Putamen (tissue), 1 donor: ENCODE data around the gene PHF5A.
A peak's percentile ranks its signal among the peaks of the same experiment; 100 is the strongest.

Experiments
- DNase-seq: peaks from one replicate; pipeline ENCODE4 v3.0.0-alpha.2; 2016; ENCODE audit warnings: low spot score

Gene PHF5A

DNA sequence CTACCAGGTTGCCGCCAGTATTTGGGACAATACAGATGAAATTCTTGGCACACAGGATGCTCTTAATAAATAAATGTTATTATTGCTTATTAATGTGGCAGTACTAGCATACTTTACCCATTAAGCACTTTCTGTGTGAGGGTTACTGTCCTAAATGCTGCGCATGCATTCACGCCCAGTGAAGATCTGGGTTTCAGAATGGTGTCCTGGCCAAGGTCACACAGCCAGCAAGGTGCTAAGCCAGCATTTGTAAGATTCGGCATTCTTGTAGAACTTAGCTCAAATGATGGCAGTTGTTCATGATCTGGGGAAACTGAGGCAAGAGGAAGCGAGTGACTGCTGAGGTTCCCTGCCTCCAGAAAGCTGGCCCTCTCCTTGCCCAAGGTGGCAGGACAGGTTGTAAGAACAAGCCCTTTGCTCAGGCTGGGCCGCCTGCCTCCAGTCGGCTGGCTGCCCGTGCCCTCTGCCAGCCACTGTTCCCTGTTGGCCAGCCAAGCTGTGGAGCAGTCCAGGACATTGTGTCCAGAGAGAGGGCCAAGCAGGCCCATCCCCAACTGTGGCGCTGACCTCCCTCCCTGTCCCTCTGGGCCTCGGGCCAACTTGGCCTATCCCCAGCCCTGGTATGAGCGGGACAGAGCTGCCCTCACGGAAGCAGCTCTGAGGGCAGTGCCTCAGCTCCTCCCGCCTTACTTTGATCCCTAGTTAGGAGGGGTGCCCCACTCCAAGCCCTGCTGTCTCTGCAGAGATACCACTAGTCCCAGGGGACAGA lies 50.7 kb downstream of the PHF5A start:
- peak; percentile 98 for DNase-seq

DNA sequence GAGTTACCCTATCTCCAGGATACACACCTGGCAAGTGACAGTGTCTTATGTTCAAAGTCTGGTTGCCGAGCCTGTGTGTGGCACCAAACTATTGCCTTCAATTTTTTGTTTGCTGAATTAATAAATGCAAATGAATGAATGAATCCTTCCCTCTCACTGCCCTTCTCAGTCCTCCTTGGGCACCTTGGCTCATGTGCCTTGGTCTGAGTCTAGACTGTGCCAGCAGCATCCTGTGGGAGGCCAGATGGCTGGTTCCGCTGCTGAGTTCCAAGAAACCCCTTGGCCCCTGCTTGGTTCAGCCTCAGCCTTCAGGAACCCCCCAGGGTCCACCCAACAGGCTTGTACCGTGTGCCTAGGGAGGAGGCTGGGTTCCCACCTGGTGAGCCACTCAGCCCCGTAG lies 52.9 kb downstream of the PHF5A start:
- no peak for DNase-seq

DNA sequence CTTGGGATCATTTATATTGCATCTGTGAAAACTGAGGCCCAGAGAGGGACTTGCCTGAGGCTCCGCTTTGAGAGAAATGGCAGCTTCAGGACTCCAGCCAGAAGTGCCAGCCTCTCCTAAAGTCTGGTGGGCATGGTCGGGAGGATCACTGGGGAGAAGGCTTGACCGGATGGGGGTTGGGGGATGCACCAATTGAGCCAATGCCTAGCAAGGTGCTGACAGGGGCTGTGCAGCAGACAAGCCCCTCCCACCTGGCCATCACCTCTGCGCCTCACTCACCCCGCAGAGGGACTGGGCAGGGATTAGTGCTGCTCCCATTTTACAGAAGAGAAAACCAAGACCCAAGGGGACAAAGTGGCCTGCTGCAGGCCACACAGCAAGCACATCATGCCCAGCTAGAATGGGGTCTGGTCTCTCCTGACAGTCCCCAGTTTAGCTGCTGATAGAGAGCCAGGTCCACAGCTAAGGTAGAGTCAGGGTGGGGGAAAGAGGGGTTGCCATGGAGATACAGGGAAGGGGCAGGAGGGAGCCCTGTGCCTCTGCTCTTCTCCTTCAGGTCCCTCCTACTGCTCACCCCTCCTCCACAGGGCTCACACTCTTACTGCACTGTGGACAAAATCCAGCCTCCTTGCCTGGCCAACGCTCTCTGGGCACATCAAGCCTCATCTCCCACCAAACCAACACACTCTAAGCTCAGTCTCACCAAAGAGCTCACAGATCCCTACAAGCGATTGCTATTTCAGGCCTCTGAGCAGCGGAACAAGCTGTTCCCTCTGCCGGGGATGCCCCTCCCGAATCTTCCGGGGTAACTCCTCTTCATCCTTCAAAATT lies 57.3 kb downstream of the PHF5A start:
- peak; percentile 72 for DNase-seq

DNA sequence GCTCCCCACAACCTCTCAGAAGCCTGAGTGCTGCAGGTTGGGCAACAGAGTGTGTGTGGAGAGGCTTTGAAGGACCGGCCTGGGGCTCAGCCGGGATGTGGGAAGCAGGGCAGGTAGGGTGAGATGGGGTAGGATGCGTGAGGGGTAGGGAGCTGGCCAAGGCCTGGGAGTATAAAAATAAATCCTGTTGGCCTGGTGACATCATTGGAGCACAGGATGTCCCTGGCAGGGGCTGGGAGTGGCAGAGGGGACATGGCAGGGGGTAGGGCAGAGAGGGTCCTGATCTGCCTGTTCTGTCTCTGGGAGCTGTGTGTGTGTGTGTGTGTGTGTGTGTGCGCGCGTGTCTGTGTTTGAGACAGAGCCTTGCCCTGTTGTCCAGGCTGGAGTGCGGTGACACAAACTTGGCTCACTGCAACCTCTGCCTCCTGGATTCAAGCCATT lies 58.2 kb downstream of the PHF5A start:
- no peak for DNase-seq
